ENCODE results near the gene VKORC1L1.
"Not testable (repeated sequence)": the region's sequence is repeated elsewhere in the genome, so short reads cannot be mapped to it uniquely, and the experiment has no call there.

The VKORC1L1 gene

GRCh38 chr7:65979583-65980477 is 107.0 kb downstream of the VKORC1L1 start:
- no peak for DNase-seq

- DNase-seq, result peak in 1 of 4 experiments; percentile 22
Measured at GRCh38 chr7:65980478-65981250, 107.8 kb downstream of the VKORC1L1 start.

GRCh38 chr7:65981965-65982792 is 109.3 kb downstream of the VKORC1L1 start, which contains the start of gene GUSB:
Gene GUSB, minus strand, starts transcription at chr7:65982213. Its CDS starts 30 bp downstream, at chr7:65982183.
- peak; percentile 78 to 81 (median 80) for DNase-seq

- DNase-seq, result no peak
Measured at GRCh38 chr7:65983965-65984658, 111.2 kb downstream of the VKORC1L1 start.

GRCh38 chr7:65988084-65988483 is 115.2 kb downstream of the VKORC1L1 start:
- no peak for DNase-seq

- not testable (repeated sequence) for DNase-seq
Measured at GRCh38 chr7:65988503-65988902, 115.6 kb downstream of the VKORC1L1 start.

- no peak for DNase-seq
Measured at GRCh38 chr7:65989694-65990080, 116.8 kb downstream of the VKORC1L1 start.

- DNase-seq, result not testable (repeated sequence)
Measured at GRCh38 chr7:65991829-65992228, 119.0 kb downstream of the VKORC1L1 start.

- DNase-seq, result no peak
Measured at GRCh38 chr7:65992526-65992925, 119.7 kb downstream of the VKORC1L1 start.

- not testable (repeated sequence) for DNase-seq
Measured at GRCh38 chr7:65994984-65995383, 122.1 kb downstream of the VKORC1L1 start.

GRCh38 chr7:66000823-66001417 is 128.0 kb downstream of the VKORC1L1 start:
- not testable (repeated sequence) for DNase-seq

GRCh38 chr7:66005115-66005671 is 132.3 kb downstream of the VKORC1L1 start:
- not testable (repeated sequence) for DNase-seq

GRCh38 chr7:66007232-66007631 is 134.4 kb downstream of the VKORC1L1 start:
- DNase-seq, result no peak
